SU-DHL-6 (cell line): ENCODE results near the gene NXPH1.

Source experiments
- H2AFZ ChIP-seq: fragments of 200-600 bp; sonication (generic); 2 replicates; pipeline ENCODE4 v1.6.1; 2014; ENCODE audit warnings: low read depth, mild to moderate bottlenecking, moderate library complexity, mixed read lengths, antibody characterized with exemption, low read length; ENCODE audit not compliant: severe bottlenecking
- H3F3A ChIP-seq: fragments of 200-600 bp; shearing (Covaris generic); 2 replicates; pipeline ENCODE4 v1.6.0; 2016; ENCODE audit warnings: antibody characterized with exemption, mild to moderate bottlenecking; ENCODE audit not compliant: insufficient read depth
- H3K27ac ChIP-seq: fragments of 200-600 bp; sonication (generic); 2 replicates; pipeline ENCODE4 v1.5.1; 2016; ENCODE audit warnings: low read depth, mild to moderate bottlenecking, low read length, moderate library complexity, mixed read lengths
- H3K27me3 ChIP-seq: fragments of 200-600 bp; sonication (generic), shearing (Covaris generic); 2 replicates; pipeline ENCODE4 v1.6.0; 2014; ENCODE audit warnings: mild to moderate bottlenecking, low read length
- H3K36me3 ChIP-seq: fragments of 200-600 bp; sonication (generic); 2 replicates; pipeline ENCODE4 v1.6.1; 2014; ENCODE audit warnings: mild to moderate bottlenecking, low read length, mixed read lengths
- H3K4me2 ChIP-seq: fragments of 300-600, 200-600 bp; shearing (Covaris generic), sonication (generic); 2 replicates; pipeline ENCODE4 v1.6.0; 2014; ENCODE audit warnings: low read length, low read depth, mild to moderate bottlenecking; ENCODE audit not compliant: poor library complexity, severe bottlenecking
- H3K4me3 ChIP-seq: fragments of 200-600 bp; sonication (generic); 2 replicates; pipeline ENCODE4 v1.5.1; 2014; ENCODE audit warnings: antibody characterized with exemption, low read length, mild to moderate bottlenecking, mixed read lengths; ENCODE audit not compliant: insufficient read depth, poor library complexity, severe bottlenecking
- H3K79me2 ChIP-seq: fragments of 200-600 bp; sonication (generic); 2 replicates; pipeline ENCODE4 v1.6.1; 2014; ENCODE audit warnings: mild to moderate bottlenecking, low read length, moderate library complexity; ENCODE audit not compliant: insufficient read depth
- H3K9ac ChIP-seq: fragments of 200-600 bp; sonication (generic); 2 replicates; pipeline ENCODE4 v1.7.0; 2014; ENCODE audit warnings: mild to moderate bottlenecking, low read length
- H3K9me2 ChIP-seq: fragments of 200-600 bp; sonication (generic); replicated peaks from 2 replicates; pipeline ENCODE4 v1.6.1; 2014; ENCODE audit warnings: low read length; ENCODE audit not compliant: insufficient read depth
- H3K9me3 ChIP-seq: fragments of 200-600 bp; sonication (generic); 2 replicates; pipeline ENCODE4 v1.6.1; 2014; ENCODE audit warnings: low read length, mixed read lengths; ENCODE audit not compliant: insufficient read depth
- H4K20me1 ChIP-seq: fragments of 200-600 bp; sonication (generic); 2 replicates; pipeline ENCODE4 v1.6.1; 2014; ENCODE audit warnings: low read depth, mild to moderate bottlenecking, antibody characterized with exemption, low read length, moderate library complexity, mixed read lengths
- CTCF ChIP-seq: fragments of 200-600 bp; sonication (generic); IDR thresholded peaks from one replicate; pipeline ENCODE4 v1.5.1; 2017; ENCODE audit warnings: antibody characterized with exemption, mild to moderate bottlenecking, low read length, moderate library complexity; ENCODE audit not compliant: insufficient read depth, poor library complexity, severe bottlenecking
- EZH2phosphoT487 ChIP-seq: fragments of 200-600 bp; sonication (generic), shearing (Covaris generic); conservative IDR thresholded peaks from 2 replicates; pipeline ENCODE4 v1.6.1; 2018; ENCODE audit warnings: mild to moderate bottlenecking, antibody characterized with exemption, low read length, moderate library complexity, mixed read lengths

NXPH1 gene

GRCh38 chr7:8581842-8582241, 148.4 kb downstream of the NXPH1 start:
- no peaks in the 10 kb centered on the region for H3K79me2 ChIP-seq
- TF ChIP-seq EZH2phosphoT487 (no peak), CTCF (no peak)
- H3F3A ChIP-seq: no peaks in the 10 kb centered on the region
- H4K20me1 ChIP-seq: no peaks in the 10 kb centered on the region
- H3K9ac ChIP-seq: no peak overlapping the region
- no peak overlapping the region for H3K4me2 ChIP-seq
- H3K27ac ChIP-seq: no peak overlapping the region
- no peaks in the 10 kb centered on the region for H3K36me3 ChIP-seq
- H3K9me3 ChIP-seq: no peaks in the 10 kb centered on the region
- no peak overlapping the region for H3K4me3 ChIP-seq
- H2AFZ ChIP-seq: no peak overlapping the region
- no peaks in the 10 kb centered on the region for H3K27me3 ChIP-seq
- H3K9me2 ChIP-seq: no peaks in the 10 kb centered on the region

- Histone ChIP-seq H3K4me3 (no peak overlapping the region), H3K27ac (no peak overlapping the region), H3K9me2 (no peaks in the 10 kb centered on the region), H3K9ac (no peak overlapping the region), H3K4me2 (no peak overlapping the region), H3K9me3 (no peaks in the 10 kb centered on the region), H4K20me1 (no peaks in the 10 kb centered on the region), H2AFZ (no peak overlapping the region), H3F3A (no peaks in the 10 kb centered on the region), H3K27me3 (no peaks in the 10 kb centered on the region), H3K79me2 (no peaks in the 10 kb centered on the region), H3K36me3 (no peaks in the 10 kb centered on the region)
- TF ChIP-seq EZH2phosphoT487 (no peak), CTCF (no peak)
These were observed 149.3 kb downstream of the NXPH1 start for GRCh38 chr7:8582728-8583127.

GRCh38 chr7:8585591-8585990, 152.2 kb downstream of the NXPH1 start:
- Histone ChIP-seq H3K27me3 (no peaks in the 10 kb centered on the region), H3F3A (no peaks in the 10 kb centered on the region), H3K79me2 (no peaks in the 10 kb centered on the region), H2AFZ (no peak overlapping the region), H3K9me3 (no peaks in the 10 kb centered on the region), H3K9ac (no peak overlapping the region), H3K4me3 (no peak overlapping the region), H3K4me2 (no peak overlapping the region), H4K20me1 (no peaks in the 10 kb centered on the region), H3K27ac (no peak overlapping the region), H3K9me2 (no peaks in the 10 kb centered on the region), H3K36me3 (no peaks in the 10 kb centered on the region)
- TF ChIP-seq EZH2phosphoT487 (no peak), CTCF (no peak)

GRCh38 chr7:8590225-8590624, 156.8 kb downstream of the NXPH1 start:
- Histone ChIP-seq H3K27me3 (no peaks in the 10 kb centered on the region; the same call in 1 of the 2 replicates), H3K9ac (no peak overlapping the region), H3K4me3 (no peak overlapping the region), H3K4me2 (no peak overlapping the region), H2AFZ (no peak overlapping the region), H3K27ac (no peak overlapping the region), H3K9me3 (no peaks in the 10 kb centered on the region), H3F3A (no peaks in the 10 kb centered on the region), H3K36me3 (no peaks in the 10 kb centered on the region), H3K9me2 (no peaks in the 10 kb centered on the region), H3K79me2 (no peaks in the 10 kb centered on the region), H4K20me1 (no peaks in the 10 kb centered on the region)
- TF ChIP-seq CTCF (no peak), EZH2phosphoT487 (no peak)
